Muscle of arm (tissue), 12 donors: Measurements from ENCODE around the gene ADAMTS4. TPM values are rescaled to one million over a fixed set of nuclear protein-coding genes. Genes with fewer than 3 reads are reported as not detected.

ENCODE experiments used
- DNase-seq: peaks from one replicate; pipeline ENCODE4 v3.0.0-alpha.2; 2013
- polyA plus RNA-seq, 12 donors: library from polyadenylated mRNA; unstranded; fragments of 120-200 nt; gene quantifications; one replicate each; pipeline ENCODE4 v1.2.1, GENCODE V29; 2013; ENCODE audit not compliant: insufficient read length in 12 of 12

Gene ADAMTS4
- polyA plus RNA-seq, 12 donors, result 7.2 to 14.7 (median 10.8) TPM; not detected in 1

- no peak for DNase-seq
Measured at GRCh38 chr1:161157867-161158266, 41.0 kb downstream of the ADAMTS4 start.

GRCh38 chr1:161153682-161154337 lies 45.0 kb downstream of the ADAMTS4 start, which contains the start of gene UFC1:
UFC1 (plus strand) TSS chr1:161153978; CDS start chr1:161153998, 20 bp downstream.
- DNase-seq, result peak; percentile 92

- no peak for DNase-seq
Measured at GRCh38 chr1:161153176-161153575, 45.7 kb downstream of the ADAMTS4 start.

GRCh38 chr1:161145832-161146231 lies 53.0 kb downstream of the ADAMTS4 start:
- no peak for DNase-seq

- no peak for DNase-seq
Measured at GRCh38 chr1:161140755-161141400, 58.0 kb downstream of the ADAMTS4 start.

GRCh38 chr1:161139766-161140165 lies 59.1 kb downstream of the ADAMTS4 start:
- DNase-seq, result no peak

- no peak for DNase-seq
Measured at GRCh38 chr1:161138431-161138830, 60.4 kb downstream of the ADAMTS4 start.

GRCh38 chr1:161137881-161138280 lies 61.0 kb downstream of the ADAMTS4 start:
- DNase-seq, result no peak

Other genes with a start within 250 kb of the ADAMTS4 start
- under 1 TPM in 1 of 12 donors, not detected in 11; 0.36 TPM for gene ITLN2, start 244.2 kb downstream of the ADAMTS4 start, polyA plus RNA-seq
- gene F11R, start 177.9 kb downstream of the ADAMTS4 start, polyA plus RNA-seq, result 10 to 100 TPM in 11 of 12 donors, not detected in 1; 11.5 to 40.4 (median 16.3) TPM
- gene TSTD1, start 160.1 kb downstream of the ADAMTS4 start, polyA plus RNA-seq, result 10 to 100 TPM in 11 of 12 donors, not detected in 1; 18.6 to 33.2 (median 23.2) TPM
- gene USF1, start 153.1 kb downstream of the ADAMTS4 start, polyA plus RNA-seq, result 10 to 100 TPM in 11 of 12 donors, not detected in 1; 24.8 to 51.5 (median 33.4) TPM
- gene ARHGAP30, start 129.2 kb downstream of the ADAMTS4 start, polyA plus RNA-seq, result 10 to 100 TPM in 1 of 12 donors, 1 to 10 TPM in 10, not detected in 1; 1.8 to 12.9 (median 2.9) TPM
- gene NECTIN4, start 109.5 kb downstream of the ADAMTS4 start, polyA plus RNA-seq, result 10 to 100 TPM in 2 of 12 donors, 1 to 10 TPM in 1, under 1 TPM in 5, not detected in 4; 0.04 to 28.3 (median 0.19) TPM
- gene KLHDC9, start 100.7 kb downstream of the ADAMTS4 start, polyA plus RNA-seq, result 1 to 10 TPM in 4 of 12 donors, under 1 TPM in 5, not detected in 3; 0.32 to 1.7 (median 0.73) TPM
- gene PFDN2, start 81.0 kb downstream of the ADAMTS4 start, polyA plus RNA-seq, result 10 to 100 TPM in 11 of 12 donors, not detected in 1; 51.9 to 78.1 (median 63.6) TPM
- 10 to 100 TPM in 11 of 12 donors, not detected in 1; 25.2 to 35.4 (median 30.8) TPM for gene NIT1, start 80.9 kb downstream of the ADAMTS4 start, polyA plus RNA-seq
- 10 to 100 TPM in 11 of 12 donors, not detected in 1; 36.3 to 54.8 (median 45.0) TPM for gene DEDD, start 66.4 kb downstream of the ADAMTS4 start, polyA plus RNA-seq
- 100 to 1,000 TPM in 8 of 12 donors, 10 to 100 TPM in 3, not detected in 1; 90.7 to 129 (median 108) TPM for gene UFC1, start 45.1 kb downstream of the ADAMTS4 start, polyA plus RNA-seq
- gene USP21, start 39.6 kb downstream of the ADAMTS4 start, polyA plus RNA-seq, result 10 to 100 TPM in 11 of 12 donors, not detected in 1; 20.4 to 33.1 (median 29.1) TPM
- gene PPOX, start 32.6 kb downstream of the ADAMTS4 start, polyA plus RNA-seq, result 10 to 100 TPM in 11 of 12 donors, not detected in 1; 14.1 to 38.7 (median 23.6) TPM
- gene B4GALT3, start 21.5 kb downstream of the ADAMTS4 start, polyA plus RNA-seq, result 10 to 100 TPM in 11 of 12 donors, not detected in 1; 18.8 to 41.2 (median 24.5) TPM
- gene NDUFS2, start 3.3 kb upstream of the ADAMTS4 start, polyA plus RNA-seq, result 100 to 1,000 TPM in 10 of 12 donors, 10 to 100 TPM in 1, not detected in 1; 92.6 to 165 (median 136) TPM
- 10 to 100 TPM in 10 of 12 donors, not detected in 2; 12.5 to 37.0 (median 18.9) TPM for gene FCER1G, start 16.2 kb upstream of the ADAMTS4 start, polyA plus RNA-seq
- gene APOA2, start 24.6 kb upstream of the ADAMTS4 start, polyA plus RNA-seq, result 10 to 100 TPM in 1 of 12 donors, 1 to 10 TPM in 6, under 1 TPM in 2, not detected in 3; 0.57 to 57.1 (median 1.4) TPM
- 10 to 100 TPM in 4 of 12 donors, 1 to 10 TPM in 7, not detected in 1; 7.2 to 40.3 (median 9.4) TPM for gene TOMM40L, start 27.0 kb upstream of the ADAMTS4 start, polyA plus RNA-seq
- 1 to 10 TPM in 5 of 12 donors, under 1 TPM in 5, not detected in 2; 0.40 to 2.1 (median 1.1) TPM for gene NR1I3, start 39.1 kb upstream of the ADAMTS4 start, polyA plus RNA-seq
- 1 to 10 TPM in 1 of 12 donors, under 1 TPM in 8, not detected in 3; 0.14 to 1.0 (median 0.38) TPM for gene PCP4L1, start 59.7 kb upstream of the ADAMTS4 start, polyA plus RNA-seq
- 10 to 100 TPM in 8 of 12 donors, 1 to 10 TPM in 3, not detected in 1; 5.7 to 39.9 (median 13.9) TPM for gene MPZ, start 110.9 kb upstream of the ADAMTS4 start, polyA plus RNA-seq
- gene SDHC, start 115.3 kb upstream of the ADAMTS4 start, polyA plus RNA-seq, result 100 to 1,000 TPM in 11 of 12 donors, 10 to 100 TPM in 1; 91.3 to 429 (median 132) TPM
- gene CFAP126, start 168.8 kb upstream of the ADAMTS4 start, polyA plus RNA-seq, result 1 to 10 TPM in 4 of 12 donors, under 1 TPM in 2, not detected in 6; 0.73 to 1.5 (median 1.3) TPM